ENCODE results near the gene CUX1.
"Not testable (repeated sequence)": the region's sequence is repeated elsewhere in the genome, so short reads cannot be mapped to it uniquely, and the experiment has no call there.

CUX1 gene

DNA sequence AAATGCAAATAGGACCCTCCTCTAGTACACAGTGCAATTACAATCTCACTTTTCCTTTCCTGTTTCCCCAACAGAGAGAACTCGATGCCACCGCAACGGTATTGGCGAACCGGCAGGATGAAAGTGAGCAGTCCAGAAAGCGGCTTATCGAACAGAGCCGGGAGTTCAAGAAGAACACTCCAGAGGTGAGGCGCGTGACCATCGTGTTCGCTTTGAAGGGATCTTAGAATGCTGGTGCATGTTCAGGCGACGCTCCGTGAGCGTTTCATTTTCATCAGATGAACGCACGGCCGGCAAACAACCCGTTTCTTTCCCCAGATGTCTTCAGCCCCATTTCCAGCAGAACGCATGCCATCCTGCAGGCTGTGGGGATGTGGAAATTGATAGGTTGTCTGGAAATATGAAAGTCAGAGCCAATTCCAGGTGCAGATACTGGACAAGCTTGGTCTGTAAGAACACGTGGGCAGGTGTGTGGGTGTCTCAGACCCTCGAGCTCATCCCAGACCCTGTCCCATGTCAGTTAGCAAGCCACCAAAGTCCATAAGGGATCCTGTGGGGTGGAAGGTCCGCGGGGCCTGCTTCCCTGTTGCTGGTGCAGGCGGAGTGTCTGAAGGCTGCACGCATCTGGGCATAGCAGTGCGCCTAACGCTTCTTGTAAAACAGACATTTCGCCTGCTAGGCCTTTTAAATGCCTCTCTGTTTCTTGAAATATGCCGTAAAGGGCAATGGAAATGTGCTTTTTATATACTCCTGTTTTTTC, 98.8 kb downstream of the CUX1 start:
- no peak for DNase-seq
- no peaks in the 10 kb centered on the region for H3K9me3 ChIP-seq
- no peaks in the 10 kb centered on the region for H3K27me3 ChIP-seq
- H3K4me3 ChIP-seq (ENCODE audit: low read depth, low read length) = no peak overlapping the region
- H3K36me3 ChIP-seq = peaks cover 30% of the 10 kb centered on the region
- H3K4me1 ChIP-seq = peaks cover 27% of the 10 kb centered on the region
- no peak for TF ChIP-seq CTCF (IDR thresholded peaks at IDR 0.05; ENCODE audit: low read depth, low read length)

- no peak overlapping the region for H3K4me3 ChIP-seq (ENCODE audit: low read depth, low read length)
- no peak for DNase-seq
- no peak for TF ChIP-seq CTCF (IDR thresholded peaks at IDR 0.05; ENCODE audit: low read depth, low read length)
- H3K27me3 ChIP-seq = no peaks in the 10 kb centered on the region
- H3K36me3 ChIP-seq = peaks cover 30% of the 10 kb centered on the region
- H3K9me3 ChIP-seq = no peaks in the 10 kb centered on the region
- H3K4me1 ChIP-seq = peaks cover 23% of the 10 kb centered on the region
Observed at GRCh38 chr7:101916876-101917275, 99.5 kb downstream of the CUX1 start.

- Histone ChIP-seq H3K4me1 (peaks cover 19% of the 10 kb centered on the region), H3K36me3 (peaks cover 30% of the 10 kb centered on the region), H3K27me3 (no peaks in the 10 kb centered on the region), H3K4me3 (ENCODE audit: low read depth, low read length) (no peak overlapping the region), H3K9me3 (no peaks in the 10 kb centered on the region)
- TF ChIP-seq CTCF (IDR thresholded peaks at IDR 0.05; ENCODE audit: low read depth, low read length) = no peak
- DNase-seq = no peak
Observed at GRCh38 chr7:101917566-101917965, 100.1 kb downstream of the CUX1 start.

- Histone ChIP-seq H3K27me3 (no peaks in the 10 kb centered on the region), H3K36me3 (peaks cover 30% of the 10 kb centered on the region), H3K4me3 (ENCODE audit: low read depth, low read length) (no peak overlapping the region), H3K9me3 (no peaks in the 10 kb centered on the region), H3K4me1 (peaks cover 14% of the 10 kb centered on the region)
- DNase-seq = no peak
- no peak for TF ChIP-seq CTCF (IDR thresholded peaks at IDR 0.05; ENCODE audit: low read depth, low read length)
Observed at GRCh38 chr7:101918426-101918825, 101.0 kb downstream of the CUX1 start.

DNA sequence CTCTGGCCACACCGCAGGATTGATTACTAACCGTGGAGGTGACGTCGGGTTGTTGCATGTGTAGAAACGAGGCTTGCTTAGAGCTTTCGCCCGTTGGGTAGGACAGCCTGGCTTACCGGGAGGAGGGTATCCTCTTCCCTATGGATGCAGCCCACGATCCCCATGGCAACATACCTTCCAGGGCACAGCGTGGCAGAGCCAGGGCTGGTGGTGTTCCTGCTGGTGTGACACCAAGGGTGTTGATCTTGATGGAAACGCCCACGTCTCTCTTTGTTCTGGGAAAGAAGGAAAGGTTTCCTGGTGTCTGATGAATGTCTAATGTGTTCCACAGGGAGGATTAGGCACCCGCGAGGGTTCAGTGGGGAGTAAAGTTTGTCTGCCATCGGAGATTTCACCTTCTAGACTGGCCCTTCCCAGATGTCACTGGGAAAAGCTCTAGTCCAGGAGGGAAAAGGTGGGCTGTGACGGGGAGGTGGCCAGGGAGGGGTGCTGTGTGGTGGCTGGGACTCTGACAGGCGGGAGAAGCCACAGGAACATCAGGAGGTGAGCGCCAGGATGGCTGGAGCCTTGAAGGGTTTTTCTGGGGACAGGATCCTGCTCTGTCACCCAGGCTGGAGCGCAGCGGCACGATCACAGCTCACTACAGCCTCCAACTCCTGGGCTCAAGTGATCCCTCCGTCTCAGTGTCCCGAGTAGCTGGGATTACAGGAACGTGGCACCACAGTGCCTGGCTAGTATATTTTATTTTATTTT, 102.1 kb downstream of the CUX1 start:
- no peak for TF ChIP-seq CTCF (IDR thresholded peaks at IDR 0.05; ENCODE audit: low read depth, low read length)
- H3K9me3 ChIP-seq = no peaks in the 10 kb centered on the region
- peaks cover 9% of the 10 kb centered on the region for H3K4me1 ChIP-seq
- DNase-seq = no peak
- H3K36me3 ChIP-seq = peaks cover 30% of the 10 kb centered on the region
- no peak overlapping the region for H3K4me3 ChIP-seq (ENCODE audit: low read depth, low read length)
- H3K27me3 ChIP-seq = no peaks in the 10 kb centered on the region

- no peak for TF ChIP-seq CTCF (IDR thresholded peaks at IDR 0.05; ENCODE audit: low read depth, low read length)
- DNase-seq = no peak
- no peaks in the 10 kb centered on the region for H3K9me3 ChIP-seq
- no peak overlapping the region for H3K4me3 ChIP-seq (ENCODE audit: low read depth, low read length)
- peaks cover 27% of the 10 kb centered on the region for H3K36me3 ChIP-seq
- no peaks in the 10 kb centered on the region; the same call in 1 of the 2 replicates for H3K4me1 ChIP-seq
- no peaks in the 10 kb centered on the region for H3K27me3 ChIP-seq
Observed at GRCh38 chr7:101921061-101921460, 103.6 kb downstream of the CUX1 start.

DNA sequence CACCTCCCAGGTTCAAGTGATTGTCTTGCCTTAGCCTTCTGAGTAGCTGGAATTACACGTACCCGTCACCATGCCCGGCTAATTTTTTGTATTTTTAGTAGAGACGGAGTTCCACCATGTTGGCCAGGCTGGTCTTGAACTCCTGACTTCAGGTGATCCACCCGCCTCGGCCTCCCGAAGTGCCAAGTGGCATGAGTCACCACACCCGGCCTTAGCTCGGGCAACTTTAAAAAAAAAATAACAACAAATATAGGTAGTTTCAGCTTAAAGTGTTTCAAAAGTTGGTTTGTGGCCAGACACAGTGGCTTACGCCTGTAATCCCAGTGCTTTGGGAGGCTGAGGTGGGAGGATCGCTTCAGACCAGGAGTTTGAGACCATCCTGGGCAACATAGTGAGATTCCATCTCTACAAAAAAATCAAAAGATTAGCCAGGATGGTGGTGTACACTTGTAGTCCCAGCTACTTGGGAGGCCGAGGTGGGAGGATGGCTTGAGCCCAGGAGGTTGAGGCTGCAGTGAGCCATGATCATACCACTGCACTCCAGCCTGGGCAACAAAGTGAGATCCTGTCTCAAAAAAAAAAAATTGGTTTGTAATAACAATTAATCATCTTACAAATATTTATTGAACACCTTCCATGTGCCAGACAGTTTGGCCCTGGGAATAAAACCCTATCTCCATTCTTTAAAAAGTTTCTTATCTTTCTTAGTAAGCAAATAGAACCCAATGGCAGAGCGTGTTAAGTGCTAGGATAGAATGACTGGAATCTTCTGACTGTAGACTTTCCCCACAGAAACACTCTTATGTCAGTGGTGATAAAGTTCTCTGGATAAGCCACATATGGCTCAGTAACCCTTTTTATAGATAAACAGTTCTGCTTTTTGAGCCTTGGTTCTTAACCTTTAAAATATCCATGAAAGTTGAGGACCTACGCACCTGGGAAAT, 104.4 kb downstream of the CUX1 start:
- peaks cover 27% of the 10 kb centered on the region for H3K36me3 ChIP-seq

More for the DNA sequence above, 104.4 kb downstream of the CUX1 start:
- DNase-seq; H3K9me3 ChIP-seq; H3K4me3 ChIP-seq (ENCODE audit: low read depth, low read length); H3K4me1 ChIP-seq; H3K27me3 ChIP-seq: not testable (repeated sequence)

All from BE2C (cell line).